ENCODE results near the gene F2.

GRCh38 chr11:46712874-46713576 lies 6.0 kb upstream of the F2 start:
- TF ChIP-seq TBP (CRISPR knock-in tag; IDR thresholded peaks at IDR 0.05), result no peak
- TF ChIP-seq, protein P1, sequence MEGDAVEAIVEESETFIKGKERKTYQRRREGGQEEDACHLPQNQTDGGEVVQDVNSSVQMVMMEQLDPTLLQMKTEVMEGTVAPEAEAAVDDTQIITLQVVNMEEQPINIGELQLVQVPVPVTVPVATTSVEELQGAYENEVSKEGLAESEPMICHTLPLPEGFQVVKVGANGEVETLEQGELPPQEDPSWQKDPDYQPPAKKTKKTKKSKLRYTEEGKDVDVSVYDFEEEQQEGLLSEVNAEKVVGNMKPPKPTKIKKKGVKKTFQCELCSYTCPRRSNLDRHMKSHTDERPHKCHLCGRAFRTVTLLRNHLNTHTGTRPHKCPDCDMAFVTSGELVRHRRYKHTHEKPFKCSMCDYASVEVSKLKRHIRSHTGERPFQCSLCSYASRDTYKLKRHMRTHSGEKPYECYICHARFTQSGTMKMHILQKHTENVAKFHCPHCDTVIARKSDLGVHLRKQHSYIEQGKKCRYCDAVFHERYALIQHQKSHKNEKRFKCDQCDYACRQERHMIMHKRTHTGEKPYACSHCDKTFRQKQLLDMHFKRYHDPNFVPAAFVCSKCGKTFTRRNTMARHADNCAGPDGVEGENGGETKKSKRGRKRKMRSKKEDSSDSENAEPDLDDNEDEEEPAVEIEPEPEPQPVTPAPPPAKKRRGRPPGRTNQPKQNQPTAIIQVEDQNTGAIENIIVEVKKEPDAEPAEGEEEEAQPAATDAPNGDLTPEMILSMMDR (CRISPR knock-in tag; IDR thresholded peaks at IDR 0.05), result no peak
- no peak for TF ChIP-seq NR2C2 (CRISPR knock-in tag; IDR thresholded peaks at IDR 0.05; ENCODE audit: borderline replicate concordance)
- no peak for TF ChIP-seq ATF3 (CRISPR knock-in tag; IDR thresholded peaks at IDR 0.05)
- no peak for TF ChIP-seq REST (IDR thresholded peaks at IDR 0.05; ENCODE audit: borderline replicate concordance in 1 of 2, low read depth in 1 of 2, low read length in 2 of 2)
- TF ChIP-seq, protein P2, sequence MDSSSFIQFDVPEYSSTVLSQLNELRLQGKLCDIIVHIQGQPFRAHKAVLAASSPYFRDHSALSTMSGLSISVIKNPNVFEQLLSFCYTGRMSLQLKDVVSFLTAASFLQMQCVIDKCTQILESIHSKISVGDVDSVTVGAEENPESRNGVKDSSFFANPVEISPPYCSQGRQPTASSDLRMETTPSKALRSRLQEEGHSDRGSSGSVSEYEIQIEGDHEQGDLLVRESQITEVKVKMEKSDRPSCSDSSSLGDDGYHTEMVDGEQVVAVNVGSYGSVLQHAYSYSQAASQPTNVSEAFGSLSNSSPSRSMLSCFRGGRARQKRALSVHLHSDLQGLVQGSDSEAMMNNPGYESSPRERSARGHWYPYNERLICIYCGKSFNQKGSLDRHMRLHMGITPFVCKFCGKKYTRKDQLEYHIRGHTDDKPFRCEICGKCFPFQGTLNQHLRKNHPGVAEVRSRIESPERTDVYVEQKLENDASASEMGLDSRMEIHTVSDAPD (CRISPR knock-in tag; IDR thresholded peaks at IDR 0.05), result no peak
- no peak for TF ChIP-seq KDM1A (CRISPR knock-in tag; IDR thresholded peaks at IDR 0.05)
- TF ChIP-seq CHD2 (IDR thresholded peaks at IDR 0.05; ENCODE audit: low read depth, low read length), result no peak
- TF ChIP-seq KLF13 (CRISPR knock-in tag; IDR thresholded peaks at IDR 0.05), result no peak
- TF ChIP-seq KAT8 (CRISPR knock-in tag; IDR thresholded peaks at IDR 0.05), result no peak
- no peak for TF ChIP-seq POLR2AphosphoS5 (IDR thresholded peaks at IDR 0.05; ENCODE audit: low read depth, low read length)
- TF ChIP-seq ELF3 (CRISPR knock-in tag; IDR thresholded peaks at IDR 0.05), result no peak
- TF ChIP-seq ZNF326 (CRISPR knock-in tag; IDR thresholded peaks at IDR 0.05; ENCODE audit: borderline replicate concordance), result no peak
- TF ChIP-seq, protein P3, sequence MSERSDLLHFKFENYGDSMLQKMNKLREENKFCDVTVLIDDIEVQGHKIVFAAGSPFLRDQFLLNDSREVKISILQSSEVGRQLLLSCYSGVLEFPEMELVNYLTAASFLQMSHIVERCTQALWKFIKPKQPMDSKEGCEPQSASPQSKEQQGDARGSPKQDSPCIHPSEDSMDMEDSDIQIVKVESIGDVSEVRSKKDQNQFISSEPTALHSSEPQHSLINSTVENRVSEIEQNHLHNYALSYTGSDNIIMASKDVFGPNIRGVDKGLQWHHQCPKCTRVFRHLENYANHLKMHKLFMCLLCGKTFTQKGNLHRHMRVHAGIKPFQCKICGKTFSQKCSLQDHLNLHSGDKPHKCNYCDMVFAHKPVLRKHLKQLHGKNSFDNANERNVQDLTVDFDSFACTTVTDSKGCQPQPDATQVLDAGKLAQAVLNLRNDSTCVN (CRISPR knock-in tag; IDR thresholded peaks at IDR 0.05; ENCODE audit: borderline replicate concordance), result no peak
